ENCODE results near the gene CERK.
A peak's percentile ranks its signal among the peaks of the same experiment; 100 is the strongest.
"Not testable (repeated sequence)": the region's sequence is repeated elsewhere in the genome, so short reads cannot be mapped to it uniquely, and the experiment has no call there.

The CERK gene

GRCh38 chr22:46635756-46636155 lies 102.3 kb downstream of the CERK start:
- DNase-seq (ENCODE audit: low read depth), result no peak
- peak; percentile 19 for TF ChIP-seq CTCF (conservative IDR thresholded peaks at IDR 0.05; ENCODE audit: low read depth, low read length)
- H3K4me3 ChIP-seq (ENCODE audit: low read length), result no peak overlapping the region

GRCh38 chr22:46634973-46635685 lies 102.9 kb downstream of the CERK start:
- DNase-seq (ENCODE audit: low read depth); H3K4me3 ChIP-seq (ENCODE audit: low read length): not testable (repeated sequence)

Data from retinal pigment epithelial cell (primary cell).